Activated T-cell treated with anti-CD3 and anti-CD28 coated beads for 1 hour (primary cell): ENCODE data around the gene ZFPL1.
A peak's percentile ranks its signal among the peaks of the same experiment; 100 is the strongest.

ENCODE experiments used
- DNase-seq: peaks from one replicate; pipeline ENCODE4 v3.0.0-alpha.2; 2020; ENCODE audit warnings: low read depth

The ZFPL1 gene

DNA sequence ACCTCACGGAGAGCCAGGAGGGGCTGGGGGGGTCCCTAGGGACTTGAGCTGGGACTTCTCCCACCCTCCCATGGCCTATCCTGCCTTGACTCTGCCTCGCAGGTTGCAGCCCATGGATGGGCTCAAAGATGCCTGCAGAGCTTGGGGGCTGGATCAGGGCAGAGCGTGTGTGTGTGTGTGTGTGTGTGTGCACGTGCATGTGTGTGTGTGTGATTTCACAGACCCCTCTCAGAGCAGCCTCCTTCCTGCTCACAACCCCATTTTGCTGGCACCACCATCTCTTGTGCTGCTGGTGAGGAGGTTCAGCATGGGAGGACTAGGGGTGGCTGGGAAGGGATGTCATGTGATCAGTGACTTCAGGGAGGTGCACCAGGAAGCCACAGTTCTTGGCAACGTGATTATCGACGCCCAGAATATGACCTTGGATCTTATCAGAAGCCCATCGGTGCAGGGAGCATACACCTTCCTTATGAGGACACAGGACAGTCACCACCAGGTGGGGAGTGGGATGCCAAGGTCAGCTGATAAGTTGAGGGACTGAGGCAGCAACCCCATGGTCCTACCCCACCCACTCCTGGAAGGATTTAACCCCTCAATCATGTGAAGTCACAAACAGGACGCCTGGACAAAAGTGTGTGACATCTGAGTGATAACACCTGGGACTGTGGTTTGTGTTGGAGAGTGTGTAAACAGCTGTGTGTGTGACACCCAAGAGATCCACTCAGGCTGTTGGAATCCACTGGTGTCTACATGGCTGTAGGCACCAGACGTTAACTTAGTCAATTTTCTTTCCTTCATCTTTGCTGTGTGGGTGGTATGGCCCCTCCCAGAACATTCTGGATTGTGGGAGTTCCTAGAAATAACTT, 23.8 kb upstream of the ZFPL1 start:
- DNase-seq = no peak

DNA sequence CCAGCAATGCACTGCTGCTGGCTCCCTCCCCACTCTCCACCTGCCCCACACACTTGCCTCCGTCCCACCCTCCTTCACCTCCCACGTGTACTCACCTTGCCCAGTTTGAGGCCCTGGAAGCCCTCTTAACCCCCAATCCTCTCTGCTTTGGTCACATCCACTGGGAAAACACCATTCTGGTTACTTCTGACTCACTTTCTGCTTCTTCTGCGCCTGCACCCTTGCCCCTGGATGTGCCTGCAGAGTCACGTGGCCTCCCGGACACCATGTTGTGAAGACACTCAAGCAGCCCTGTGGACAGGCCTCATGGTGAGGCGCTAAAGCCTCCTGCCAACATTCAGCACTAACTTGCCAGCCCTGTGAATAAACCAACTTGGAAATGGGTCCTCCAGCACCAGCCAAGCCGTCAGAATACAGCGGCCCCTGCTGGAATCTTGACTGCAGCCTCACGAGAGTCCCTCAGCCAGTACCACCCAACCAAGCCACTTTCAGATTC, 23.1 kb upstream of the ZFPL1 start:
- no peak for DNase-seq

DNA sequence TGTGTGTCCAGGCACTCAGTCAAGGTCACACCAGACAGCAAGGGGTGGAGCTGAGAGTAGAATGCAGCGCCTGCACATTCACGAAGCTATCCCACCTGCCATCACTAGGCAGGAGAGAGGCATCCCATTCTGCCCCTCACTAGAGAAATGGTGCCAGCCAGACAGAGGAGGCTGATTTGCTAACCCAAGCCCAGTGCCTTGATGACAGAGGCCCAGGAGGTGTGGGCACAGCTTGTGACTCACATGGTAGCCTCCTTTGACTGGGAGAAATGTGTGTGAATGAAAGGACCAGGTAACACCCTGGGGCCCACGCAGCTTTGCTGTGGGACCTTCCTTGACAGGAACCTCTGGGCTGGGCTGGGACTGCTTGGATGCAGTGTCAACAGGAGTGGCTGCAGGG, 20.5 kb upstream of the ZFPL1 start:
- DNase-seq = no peak

DNA sequence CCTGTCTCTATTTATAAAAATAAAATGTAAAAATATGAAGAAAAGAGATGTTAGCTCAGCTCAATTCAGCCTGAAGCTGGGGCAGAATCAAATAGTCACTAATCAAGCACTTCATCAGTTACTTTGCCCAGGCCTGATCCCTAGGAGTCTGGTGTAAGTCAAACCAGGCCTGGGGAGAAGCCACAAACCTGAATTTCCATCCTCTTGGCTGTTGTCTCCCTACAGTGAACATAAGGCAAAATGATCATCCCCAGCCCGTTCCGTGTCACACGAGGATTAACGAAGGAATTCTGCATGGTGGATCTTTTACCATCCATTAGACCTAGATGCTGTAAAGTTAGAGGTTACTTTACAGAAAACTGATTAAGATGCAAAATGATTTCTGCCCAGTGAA, 19.2 kb upstream of the ZFPL1 start:
- DNase-seq = no peak

DNA sequence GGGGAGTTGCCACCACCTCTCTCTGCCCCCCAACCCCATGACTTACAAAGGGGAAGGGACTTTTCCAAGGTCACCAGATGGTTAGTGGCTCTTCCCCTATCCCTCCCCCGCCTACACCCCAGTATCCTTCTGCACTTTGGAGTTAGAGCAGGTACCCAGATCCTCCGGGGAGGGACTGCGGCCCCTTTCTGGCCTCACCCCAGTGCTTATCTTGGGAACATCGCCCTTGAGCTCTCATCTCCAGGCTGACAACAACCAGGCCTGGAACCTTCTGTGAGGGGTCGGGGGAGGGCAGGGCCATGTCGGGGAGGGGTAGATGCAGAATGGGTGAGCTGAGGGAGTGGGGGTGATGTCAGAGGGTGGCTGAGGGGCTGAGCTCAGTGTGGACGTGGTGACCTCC, 18.2 kb upstream of the ZFPL1 start:
- no peak for DNase-seq

DNA sequence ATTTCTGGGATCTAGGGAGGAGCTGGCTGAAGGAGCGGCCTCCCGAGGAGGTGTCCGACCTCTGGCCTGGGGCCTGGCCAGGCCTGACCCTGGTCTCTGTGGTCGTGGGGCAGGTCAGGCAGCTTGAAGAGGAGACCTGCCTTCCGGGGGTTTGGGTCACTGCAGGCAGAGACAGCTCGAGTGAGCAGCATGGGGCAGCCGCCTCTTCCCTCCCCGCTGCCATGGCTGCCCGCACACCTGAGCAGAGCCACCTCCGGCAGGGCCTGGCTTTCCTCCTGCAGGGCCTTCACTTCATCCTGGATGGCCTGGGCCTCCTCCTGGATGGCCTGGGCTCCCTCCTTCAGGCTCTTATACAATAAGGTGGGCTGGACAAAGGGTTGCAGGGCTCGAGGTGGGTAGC, 17.7 kb upstream of the ZFPL1 start:
- no peak for DNase-seq

DNA sequence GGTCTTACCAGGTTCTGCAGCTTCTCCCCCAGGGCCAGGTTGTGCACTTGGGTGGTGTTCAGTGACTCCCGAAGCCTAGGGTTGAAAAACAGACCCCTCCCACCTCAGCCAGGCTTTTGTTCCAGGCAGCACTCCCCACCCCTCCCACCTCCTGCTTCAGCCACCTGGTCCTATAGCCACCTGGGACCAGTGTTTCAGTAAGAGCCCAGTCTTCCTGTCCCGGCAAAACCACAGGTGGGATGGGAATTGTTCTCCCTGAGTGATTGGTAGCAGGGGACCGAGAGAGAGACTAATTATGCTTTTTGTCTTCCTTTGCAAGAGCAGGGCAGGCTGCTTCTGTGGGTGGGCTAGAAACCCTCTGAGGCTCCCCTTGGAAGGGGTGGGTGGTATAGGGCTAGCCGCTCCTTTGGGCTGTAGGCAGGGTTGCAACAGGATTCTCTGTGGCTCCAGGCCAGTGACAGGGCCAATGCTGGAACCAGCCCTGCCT, 17.2 kb upstream of the ZFPL1 start:
- no peak for DNase-seq

DNA sequence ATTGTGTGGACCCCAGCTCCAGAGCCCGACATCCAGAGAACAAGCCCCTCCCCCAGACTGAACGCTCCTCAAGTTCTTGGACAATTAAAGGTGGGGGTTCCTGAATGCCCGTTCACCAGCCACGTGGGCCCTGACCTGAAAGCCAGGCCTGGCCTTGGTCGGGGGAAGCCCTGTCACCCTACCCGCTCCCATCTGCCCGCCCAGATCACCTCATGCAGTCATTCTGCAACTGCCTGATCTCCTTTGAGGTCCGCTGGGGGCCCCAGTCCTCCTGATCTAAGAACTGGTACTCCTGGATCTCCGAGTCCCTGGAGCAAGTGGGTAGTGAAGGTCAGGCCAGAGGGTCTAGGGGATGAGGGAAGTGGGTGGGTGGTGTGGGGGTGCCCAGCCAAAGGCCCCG, 16.6 kb upstream of the ZFPL1 start:
- no peak for DNase-seq

DNA sequence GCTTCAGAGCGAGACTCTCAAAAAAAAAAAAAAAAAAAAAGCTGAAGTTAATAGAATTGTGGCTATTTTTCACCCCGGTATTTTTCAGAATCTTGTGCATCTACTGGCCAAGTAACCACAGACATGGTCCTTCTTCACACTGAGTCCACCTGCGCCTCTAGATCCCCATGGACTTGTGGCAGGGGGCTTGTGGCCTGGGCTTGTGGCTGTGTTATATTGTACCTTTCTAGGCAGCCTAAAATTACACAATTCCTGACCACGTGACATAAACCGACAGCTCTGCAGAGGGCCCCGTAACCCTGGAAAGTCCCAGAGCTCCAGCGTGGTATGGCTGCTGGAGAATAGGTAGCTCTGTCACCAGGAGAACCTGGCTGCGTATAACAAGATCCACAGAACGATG, 14.8 kb upstream of the ZFPL1 start:
- no peak for DNase-seq

DNA sequence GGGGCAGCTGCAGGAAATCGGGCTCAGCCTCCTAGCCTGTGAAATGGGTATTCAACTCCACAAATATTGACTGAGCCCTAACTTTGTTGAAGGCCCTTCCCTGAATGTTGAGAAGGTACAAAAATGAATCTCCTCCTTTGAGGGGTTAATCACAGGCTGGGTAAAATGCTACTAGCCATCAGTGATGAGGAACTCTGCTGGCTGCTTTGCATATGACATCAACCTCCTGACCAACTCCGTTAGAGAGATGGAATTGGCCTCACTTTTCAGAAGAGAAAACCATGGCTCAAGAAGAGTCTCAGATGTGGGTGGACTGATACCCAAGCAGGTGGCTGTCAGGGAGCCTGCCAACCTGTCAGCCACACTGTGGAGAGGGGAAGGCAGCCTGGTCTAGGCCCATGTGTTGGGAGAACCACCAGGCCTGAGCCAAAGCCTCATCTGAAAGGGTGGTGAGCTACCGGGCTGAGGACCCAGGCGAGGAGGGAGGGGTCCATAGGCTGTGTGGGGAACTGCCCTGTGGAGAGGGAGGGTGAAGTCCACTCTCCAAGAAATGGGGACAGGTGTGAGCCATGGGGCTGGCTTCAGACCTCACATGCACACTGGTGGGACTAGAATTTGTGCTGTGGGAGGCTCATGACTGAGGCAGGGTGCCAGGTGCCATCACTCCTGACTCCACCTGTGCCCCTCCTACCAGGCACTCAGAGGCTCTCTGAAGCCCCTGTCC, 12.0 kb upstream of the ZFPL1 start:
- no peak for DNase-seq

DNA sequence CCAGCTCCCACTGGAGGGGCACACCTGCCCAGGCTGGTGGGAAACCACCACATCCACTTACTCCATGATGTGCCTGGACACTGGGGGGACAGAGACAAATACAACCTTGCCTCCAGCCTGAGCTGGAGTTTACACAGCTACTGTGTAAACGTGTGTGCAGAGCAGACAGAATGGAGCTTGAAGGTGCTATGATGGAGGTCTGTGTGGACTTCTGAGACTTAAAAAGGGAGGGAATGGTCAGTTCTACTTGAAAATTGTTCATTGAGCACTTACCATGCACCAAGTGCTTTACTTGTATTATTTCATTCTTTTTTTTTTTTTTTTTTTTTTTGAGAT, 11.4 kb upstream of the ZFPL1 start:
- no peak for DNase-seq

DNA sequence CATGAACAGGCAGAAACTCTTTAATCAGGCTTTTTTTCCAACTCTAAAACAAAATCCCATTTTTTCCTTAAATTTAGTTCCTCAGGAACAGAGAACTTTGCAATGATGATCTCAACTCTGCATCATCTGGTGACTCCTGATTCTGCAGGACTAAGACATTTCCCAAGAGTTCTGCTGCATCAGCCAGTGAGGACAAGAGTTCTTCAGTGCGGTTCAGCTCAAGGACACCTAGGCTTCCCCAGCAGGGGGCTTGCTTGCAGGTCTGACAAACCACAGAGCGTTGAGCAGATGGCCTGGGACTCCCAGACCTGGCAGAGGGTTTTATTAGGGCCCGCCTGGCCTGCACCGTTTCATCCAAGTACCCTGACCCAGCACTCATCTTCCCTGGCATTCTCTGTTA, 6.6 kb upstream of the ZFPL1 start:
- no peak for DNase-seq

DNA sequence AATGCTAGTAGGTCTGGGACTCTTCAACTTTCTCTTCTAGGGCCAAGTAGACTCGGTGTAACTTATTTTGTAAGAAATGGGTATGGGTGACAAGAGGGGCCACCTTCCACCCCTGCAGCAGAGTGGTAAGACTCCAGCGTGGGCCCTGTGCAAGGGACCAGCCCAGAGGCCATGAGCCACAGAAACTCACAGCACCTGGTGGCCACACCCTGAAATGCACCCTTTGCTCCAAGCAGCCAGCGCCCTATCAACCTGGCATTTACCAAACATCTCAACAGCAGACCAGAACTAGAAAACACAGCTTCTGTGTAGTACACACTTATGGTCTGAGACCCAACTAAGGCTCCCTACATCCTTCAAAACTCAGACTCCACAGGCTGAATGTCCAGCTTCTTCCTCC, 5.9 kb upstream of the ZFPL1 start:
- DNase-seq = peak; percentile 68

DNA sequence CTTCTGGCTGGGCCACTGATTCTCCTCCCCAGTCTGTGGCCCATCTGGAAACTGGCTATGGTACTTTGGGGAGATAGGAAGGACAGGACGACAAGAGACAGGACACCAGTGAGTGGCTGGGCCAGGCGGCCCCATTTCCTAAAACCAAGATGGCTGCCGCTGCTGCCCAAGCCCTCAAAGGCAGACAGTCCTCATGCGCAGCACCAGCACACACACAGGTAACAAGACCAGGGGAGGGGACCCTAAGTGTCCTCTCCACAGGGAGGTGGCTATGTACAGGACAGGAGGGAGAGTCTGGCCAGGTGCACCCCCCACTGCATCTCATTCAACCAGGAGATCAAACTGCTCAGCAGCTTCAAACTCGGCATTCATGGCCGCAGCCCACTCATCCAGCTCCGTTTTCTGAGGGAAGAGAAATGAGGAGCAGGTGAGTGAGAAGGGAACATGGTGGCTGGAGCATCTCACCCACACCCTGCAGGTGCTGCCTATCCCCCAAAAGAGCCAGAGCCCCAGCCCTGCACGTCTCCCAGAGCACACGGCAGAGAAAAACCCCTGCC, 5.2 kb upstream of the ZFPL1 start:
- no peak for DNase-seq

DNA sequence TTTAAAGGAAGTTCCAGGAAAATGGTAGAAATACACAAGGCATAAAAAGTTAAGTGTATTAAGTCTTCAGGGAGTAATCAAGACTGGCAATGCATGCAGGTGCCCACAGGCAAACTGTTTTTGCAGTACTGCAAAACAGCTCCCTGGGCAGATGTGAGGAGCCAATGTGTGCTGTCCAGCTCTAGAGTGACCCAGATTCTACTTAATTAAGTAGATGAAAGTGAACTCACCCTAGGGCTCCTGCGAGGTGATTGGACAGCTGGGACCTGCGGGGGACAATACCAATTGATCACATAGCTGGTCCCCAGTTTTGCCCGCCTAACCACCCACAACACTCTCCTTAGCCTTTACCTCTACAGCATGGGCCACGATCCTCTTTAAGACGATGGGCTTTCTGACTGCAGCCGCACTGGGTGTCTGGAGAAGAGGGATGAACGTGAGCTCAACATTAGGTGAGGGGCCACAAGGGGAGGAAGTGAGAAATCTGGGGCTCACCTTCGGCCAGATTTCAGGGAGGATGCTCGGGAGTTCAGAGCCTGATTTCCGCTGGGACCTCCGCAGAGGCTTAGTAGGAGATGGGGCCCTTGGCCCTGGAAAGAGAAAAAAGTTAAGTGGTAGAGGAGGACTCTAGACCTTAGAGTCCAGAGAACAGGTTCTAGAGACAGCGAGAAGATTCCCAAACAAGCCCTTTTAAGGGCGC, 738 bp upstream of the ZFPL1 start:
- no peak for DNase-seq

DNA sequence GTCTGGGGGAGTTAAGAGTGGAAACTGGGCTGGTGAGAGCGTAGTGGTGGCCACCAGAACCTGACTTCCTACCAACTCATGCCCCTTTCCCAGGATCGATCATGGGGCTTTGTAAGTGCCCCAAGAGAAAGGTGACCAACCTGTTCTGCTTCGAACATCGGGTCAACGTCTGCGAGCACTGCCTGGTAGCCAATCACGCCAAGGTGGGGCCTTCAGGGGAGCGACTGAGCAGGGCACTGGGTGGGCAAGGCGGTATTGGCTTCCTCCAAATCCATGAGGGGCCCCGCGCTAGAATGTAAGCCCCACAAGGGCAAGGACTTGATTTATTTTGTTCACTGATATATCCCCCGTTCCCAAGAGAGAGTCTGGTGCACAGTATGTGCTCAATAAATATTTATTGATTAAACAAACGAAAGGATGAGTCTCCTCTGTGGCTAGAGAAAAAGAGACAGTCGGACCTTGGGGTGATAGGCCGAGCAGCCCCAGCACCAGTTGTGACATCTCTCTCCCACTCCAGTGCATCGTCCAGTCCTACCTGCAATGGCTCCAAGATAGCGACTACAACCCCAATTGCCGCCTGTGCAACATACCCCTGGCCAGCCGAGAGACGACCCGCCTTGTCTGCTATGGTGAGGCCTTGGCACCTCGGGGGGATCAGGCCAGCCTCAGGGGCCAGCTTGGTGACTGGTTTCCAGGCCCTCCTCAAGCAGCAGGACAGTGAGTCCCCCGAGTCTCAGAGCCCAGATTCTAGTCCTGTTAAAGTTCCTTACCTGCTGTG, 765 bp downstream of the ZFPL1 start:
- no peak for DNase-seq

DNA sequence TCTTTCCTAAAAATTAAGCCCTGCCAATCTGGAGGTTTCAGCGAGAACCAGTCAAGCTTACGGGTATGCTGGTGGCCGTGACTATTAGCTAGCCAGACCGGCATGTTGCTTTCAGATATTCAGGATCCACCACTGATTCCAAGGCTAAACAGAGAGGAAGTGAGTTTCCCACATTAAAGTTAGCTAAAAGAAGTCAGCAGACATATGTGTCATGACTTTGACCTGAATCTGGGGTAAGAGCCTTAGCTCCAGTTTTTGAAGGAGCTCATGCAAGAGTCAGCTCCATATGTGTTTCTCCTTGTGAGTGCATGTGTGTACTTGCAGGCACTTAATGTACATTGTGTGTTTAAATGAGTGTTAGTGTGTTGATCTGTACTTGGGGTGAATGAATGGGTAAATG, 1.4 kb downstream of the ZFPL1 start:
- DNase-seq = no peak

DNA sequence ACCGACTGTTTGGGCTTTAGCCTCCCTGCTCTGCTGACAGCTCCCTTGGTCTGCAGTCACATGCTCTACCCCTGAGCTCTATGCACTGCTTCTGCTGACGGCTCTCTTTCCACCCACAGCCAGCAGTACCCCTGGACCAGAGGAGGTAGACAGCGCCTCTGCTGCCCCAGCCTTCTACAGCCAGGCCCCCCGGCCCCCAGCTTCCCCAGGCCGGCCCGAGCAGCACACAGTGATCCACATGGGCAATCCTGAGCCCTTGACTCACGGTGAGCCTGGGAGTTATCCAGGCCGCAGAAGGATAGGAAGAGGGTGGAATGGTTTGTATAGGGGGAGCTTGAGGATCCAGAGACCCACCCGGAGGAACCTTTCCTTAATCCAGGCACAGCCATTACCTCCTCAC, 2.8 kb downstream of the ZFPL1 start:
- no peak for DNase-seq

DNA sequence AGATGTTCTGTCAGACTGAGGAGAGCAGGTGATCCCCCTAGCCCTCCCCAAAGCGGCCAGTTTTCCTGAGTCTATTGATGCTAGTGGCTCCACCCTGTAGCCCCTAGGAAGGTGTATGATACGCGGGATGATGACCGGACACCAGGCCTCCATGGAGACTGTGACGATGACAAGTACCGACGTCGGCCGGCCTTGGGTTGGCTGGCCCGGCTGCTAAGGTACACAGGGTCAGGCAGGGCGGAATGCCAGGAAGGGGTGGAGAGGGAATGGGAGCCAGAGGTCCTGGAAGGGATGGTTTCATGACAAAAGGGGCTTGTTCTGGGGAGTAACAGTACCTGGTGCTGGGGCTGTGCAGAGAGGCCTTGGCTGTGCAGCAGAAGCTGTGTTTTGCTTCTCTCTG, 3.2 kb downstream of the ZFPL1 start:
- DNase-seq = no peak

DNA sequence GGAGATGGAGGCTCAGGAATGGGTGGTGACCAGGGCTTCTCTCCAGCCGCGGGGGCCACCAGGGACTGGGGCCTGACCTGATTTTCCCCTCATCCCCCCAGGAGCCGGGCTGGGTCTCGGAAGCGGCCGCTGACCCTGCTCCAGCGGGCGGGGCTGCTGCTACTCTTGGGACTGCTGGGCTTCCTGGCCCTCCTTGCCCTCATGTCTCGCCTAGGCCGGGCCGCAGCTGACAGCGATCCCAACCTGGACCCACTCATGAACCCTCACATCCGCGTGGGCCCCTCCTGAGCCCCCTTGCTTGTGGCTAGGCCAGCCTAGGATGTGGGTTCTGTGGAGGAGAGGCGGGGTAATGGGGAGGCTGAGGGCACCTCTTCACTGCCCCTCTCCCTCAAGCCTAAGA, 3.8 kb downstream of the ZFPL1 start:
- no peak for DNase-seq

DNA sequence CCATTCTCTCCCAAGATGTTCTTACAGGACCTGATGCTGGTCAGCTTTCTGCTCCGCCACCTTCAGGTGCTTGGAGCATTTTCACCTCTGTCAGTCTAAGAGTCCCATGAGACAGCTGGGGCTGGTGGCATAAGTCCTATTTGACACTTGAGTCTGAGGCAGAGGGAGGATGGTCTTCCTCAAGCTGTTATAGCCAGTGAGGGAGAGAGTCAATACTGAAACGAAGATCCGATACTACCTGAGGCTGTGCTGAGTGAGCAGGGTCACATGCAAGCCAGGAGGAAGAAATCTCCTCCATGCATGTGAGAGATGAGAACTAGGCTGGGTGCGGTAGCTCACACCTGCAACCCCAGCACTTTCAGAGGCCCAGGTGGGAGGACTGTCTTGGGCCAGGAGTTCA, 5.6 kb downstream of the ZFPL1 start:
- no peak for DNase-seq

DNA sequence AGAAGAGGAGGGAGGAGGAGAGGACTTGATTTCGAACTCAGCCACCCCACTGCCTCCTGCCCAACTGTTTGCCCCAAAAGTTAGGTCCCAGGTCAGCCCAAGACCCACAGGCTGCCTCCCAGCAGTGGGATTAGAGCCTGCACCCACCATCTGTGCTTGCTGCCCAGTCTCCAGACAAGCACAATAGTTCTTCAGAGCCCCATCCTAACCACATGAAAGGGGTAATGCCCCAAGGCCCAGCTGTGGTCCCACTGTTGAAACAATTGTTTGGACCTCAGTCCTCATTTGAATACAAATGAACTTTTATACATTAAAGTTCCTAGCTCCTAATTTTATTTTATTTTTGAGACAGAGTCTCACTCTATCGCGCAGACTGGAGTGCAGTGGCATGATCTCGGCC, 6.6 kb downstream of the ZFPL1 start:
- no peak for DNase-seq
